Ishikawa (cell line): ENCODE measurements around the gene TBC1D8B.

Experiments
- CEBPB ChIP-seq: IDR thresholded peaks from 2 replicates; pipeline ENCODE4 v1.6.1; 2012
- CREB1 ChIP-seq: IDR thresholded peaks from 2 replicates; pipeline ENCODE4 v1.6.1; 2012; ENCODE audit warnings: low read depth
- EGR1 ChIP-seq: IDR thresholded peaks from 2 replicates; pipeline ENCODE4 v1.6.1; 2012
- EP300 ChIP-seq: IDR thresholded peaks from 2 replicates; pipeline ENCODE4 v1.6.1; 2012; ENCODE audit warnings: borderline replicate concordance
- FOXM1 ChIP-seq: IDR thresholded peaks from 2 replicates; pipeline ENCODE4 v1.6.1; 2012; ENCODE audit warnings: low read depth, borderline replicate concordance
- NFIC ChIP-seq: IDR thresholded peaks from 2 replicates; pipeline ENCODE4 v1.6.1; 2012
- RAD21 ChIP-seq: IDR thresholded peaks from 2 replicates; pipeline ENCODE4 v1.6.1; 2012; ENCODE audit warnings: low read depth
- TAF1 ChIP-seq: IDR thresholded peaks from 2 replicates; pipeline ENCODE4 v1.6.1; 2012; ENCODE audit warnings: low read depth, mild to moderate bottlenecking
- TCF12 ChIP-seq: IDR thresholded peaks from 2 replicates; pipeline ENCODE4 v1.6.1; 2012; ENCODE audit warnings: low read depth
- TEAD4 ChIP-seq: IDR thresholded peaks from 2 replicates; pipeline ENCODE4 v1.6.1; 2012
- YY1 ChIP-seq: IDR thresholded peaks from 2 replicates; pipeline ENCODE4 v1.6.1; 2012; ENCODE audit warnings: low read depth
- ZBTB7A ChIP-seq: IDR thresholded peaks from 2 replicates; pipeline ENCODE4 v1.6.1; 2012; ENCODE audit warnings: low read depth
- TF ChIP-seq, protein P1 (sequence below): IDR thresholded peaks from 2 replicates; pipeline ENCODE4 v1.6.1; 2012; ENCODE audit warnings: low read depth, mild to moderate bottlenecking
- TF ChIP-seq, protein P2 (sequence below): IDR thresholded peaks from 2 replicates; pipeline ENCODE4 v1.6.1; 2012
- TF ChIP-seq, protein P3 (sequence below): IDR thresholded peaks from 2 replicates; pipeline ENCODE4 v1.6.1; 2012

Gene TBC1D8B

DNA sequence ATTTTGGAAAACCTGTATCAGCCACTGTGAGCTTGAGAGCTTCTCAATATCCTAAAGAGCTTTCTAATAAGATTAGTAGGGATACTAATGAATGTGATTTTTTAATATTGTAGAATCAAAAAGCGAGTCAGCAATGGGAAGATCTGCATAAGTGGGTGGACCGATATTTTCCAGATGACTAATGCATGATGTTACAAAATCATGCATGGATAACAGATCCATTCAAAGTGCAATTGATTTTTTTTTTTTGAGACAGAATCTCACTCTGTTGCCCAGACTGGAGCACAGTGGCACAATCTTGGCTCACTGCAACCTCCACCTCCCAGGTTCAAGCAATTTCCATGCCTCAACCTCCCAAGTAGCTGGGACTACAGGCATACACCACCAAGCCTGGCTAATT is 110.4 kb downstream of the TBC1D8B start:
- TF ChIP-seq NFIC (no peak), CREB1 (no peak), EGR1 (no peak), ZBTB7A (no peak), TEAD4 (no peak), CEBPB (no peak)
- TF ChIP-seq, protein P1, sequence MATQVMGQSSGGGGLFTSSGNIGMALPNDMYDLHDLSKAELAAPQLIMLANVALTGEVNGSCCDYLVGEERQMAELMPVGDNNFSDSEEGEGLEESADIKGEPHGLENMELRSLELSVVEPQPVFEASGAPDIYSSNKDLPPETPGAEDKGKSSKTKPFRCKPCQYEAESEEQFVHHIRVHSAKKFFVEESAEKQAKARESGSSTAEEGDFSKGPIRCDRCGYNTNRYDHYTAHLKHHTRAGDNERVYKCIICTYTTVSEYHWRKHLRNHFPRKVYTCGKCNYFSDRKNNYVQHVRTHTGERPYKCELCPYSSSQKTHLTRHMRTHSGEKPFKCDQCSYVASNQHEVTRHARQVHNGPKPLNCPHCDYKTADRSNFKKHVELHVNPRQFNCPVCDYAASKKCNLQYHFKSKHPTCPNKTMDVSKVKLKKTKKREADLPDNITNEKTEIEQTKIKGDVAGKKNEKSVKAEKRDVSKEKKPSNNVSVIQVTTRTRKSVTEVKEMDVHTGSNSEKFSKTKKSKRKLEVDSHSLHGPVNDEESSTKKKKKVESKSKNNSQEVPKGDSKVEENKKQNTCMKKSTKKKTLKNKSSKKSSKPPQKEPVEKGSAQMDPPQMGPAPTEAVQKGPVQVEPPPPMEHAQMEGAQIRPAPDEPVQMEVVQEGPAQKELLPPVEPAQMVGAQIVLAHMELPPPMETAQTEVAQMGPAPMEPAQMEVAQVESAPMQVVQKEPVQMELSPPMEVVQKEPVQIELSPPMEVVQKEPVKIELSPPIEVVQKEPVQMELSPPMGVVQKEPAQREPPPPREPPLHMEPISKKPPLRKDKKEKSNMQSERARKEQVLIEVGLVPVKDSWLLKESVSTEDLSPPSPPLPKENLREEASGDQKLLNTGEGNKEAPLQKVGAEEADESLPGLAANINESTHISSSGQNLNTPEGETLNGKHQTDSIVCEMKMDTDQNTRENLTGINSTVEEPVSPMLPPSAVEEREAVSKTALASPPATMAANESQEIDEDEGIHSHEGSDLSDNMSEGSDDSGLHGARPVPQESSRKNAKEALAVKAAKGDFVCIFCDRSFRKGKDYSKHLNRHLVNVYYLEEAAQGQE, result no peak

DNA sequence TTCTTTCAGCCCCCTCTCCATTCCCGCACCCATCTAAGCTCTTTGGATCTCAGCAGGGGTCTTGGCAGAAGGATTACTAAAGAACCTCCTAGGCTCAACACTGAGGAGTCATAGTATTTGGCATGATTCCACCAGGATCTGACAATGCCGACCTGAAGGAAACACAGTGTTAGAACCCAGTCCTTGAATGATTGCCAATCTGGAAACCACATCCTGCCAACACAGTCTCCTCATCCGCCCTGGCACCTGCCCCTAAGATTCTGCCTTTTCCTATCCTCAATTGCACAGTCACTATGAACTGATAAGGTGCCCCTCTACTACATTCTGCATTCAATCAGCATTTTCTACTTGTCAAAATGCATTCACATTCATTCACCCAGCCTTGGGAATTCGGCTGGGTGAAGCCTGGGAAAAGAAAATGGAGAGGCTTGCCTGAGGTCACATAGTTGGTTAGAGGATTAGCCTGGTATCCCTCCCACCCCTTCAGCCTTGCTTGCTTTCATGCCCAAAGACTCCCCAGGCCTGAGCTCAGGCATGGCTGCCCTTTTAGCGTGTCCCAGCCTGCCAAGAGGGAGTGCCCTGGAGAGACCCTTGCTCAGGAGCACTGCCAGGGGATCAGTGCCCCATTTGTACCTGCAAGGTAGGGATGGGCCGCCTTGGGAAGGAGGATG is 115.5 kb downstream of the TBC1D8B start:
- TF ChIP-seq YY1, result no peak
- TF ChIP-seq TEAD4, result no peak
- TF ChIP-seq EP300, result peak; percentile 46; the same call in 1 of the 2 replicates
- no peak for TF ChIP-seq EGR1
- peak; percentile 86 for TF ChIP-seq NFIC
- no peak for TF ChIP-seq RAD21
- peak; percentile 42; the same call in 1 of the 2 replicates for TF ChIP-seq TCF12

DNA sequence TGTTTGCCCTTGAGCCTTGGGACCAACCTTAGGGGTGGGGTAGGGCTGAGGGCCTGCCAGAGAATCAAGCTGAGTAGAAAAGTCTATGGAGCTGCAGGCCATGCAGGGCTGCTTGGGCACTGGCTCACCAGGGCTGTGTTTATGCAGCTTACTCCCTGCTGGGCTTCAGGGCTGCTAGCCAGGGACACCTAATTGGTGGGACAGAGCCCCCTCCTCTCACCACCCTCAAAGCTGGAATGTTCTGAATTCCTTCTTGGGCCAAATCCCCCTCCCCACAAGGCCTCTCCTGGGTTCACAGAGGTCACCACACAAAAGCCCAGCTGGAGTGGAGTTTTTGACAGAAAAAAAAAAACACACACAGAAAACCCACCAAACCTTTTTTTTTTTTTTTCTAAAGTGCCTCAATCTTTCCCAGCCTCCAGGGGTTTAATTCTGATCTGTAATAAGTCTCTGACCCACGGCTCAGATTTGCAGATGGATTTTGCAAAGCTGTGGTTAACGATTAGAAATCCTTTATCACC is 117.5 kb downstream of the TBC1D8B start, which contains the start of gene CLDN2:
Gene CLDN2 (plus strand): TSS at position 471 of the 521 bp plus-strand sequence. CDS start 7,827 bp downstream, outside the sequence.
- TF ChIP-seq FOXM1 (no peak), CREB1 (no peak), NFIC (no peak), EGR1 (no peak), EP300 (no peak), YY1 (no peak), TEAD4 (no peak), ZBTB7A (no peak), CEBPB (no peak), TAF1 (no peak), TCF12 (no peak), RAD21 (no peak)
- TF ChIP-seq, protein P2, sequence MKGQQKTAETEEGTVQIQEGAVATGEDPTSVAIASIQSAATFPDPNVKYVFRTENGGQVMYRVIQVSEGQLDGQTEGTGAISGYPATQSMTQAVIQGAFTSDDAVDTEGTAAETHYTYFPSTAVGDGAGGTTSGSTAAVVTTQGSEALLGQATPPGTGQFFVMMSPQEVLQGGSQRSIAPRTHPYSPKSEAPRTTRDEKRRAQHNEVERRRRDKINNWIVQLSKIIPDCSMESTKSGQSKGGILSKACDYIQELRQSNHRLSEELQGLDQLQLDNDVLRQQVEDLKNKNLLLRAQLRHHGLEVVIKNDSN, result no peak
- TF ChIP-seq, protein P1, result no peak
- TF ChIP-seq, protein P3, sequence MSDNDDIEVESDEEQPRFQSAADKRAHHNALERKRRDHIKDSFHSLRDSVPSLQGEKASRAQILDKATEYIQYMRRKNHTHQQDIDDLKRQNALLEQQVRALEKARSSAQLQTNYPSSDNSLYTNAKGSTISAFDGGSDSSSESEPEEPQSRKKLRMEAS, result no peak

DNA sequence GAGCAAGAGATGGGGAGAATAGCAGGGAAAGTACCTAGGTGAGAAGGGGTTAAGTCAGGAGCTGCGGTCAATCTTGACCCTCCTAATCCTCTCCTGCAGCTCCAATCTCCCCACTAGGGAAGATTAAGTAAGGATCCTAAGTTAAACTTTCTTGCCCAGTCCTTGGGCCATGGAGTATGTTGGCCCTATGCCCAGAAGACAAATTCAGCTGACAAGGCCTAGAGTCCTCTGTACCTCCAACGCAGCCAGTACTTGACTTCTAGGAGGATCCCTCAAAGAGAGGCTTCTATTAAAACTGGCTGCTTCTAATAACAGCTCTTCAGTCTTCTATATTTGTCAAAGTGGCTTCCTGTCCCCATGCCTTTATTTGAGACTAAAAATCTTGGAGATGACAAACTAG is 119.2 kb downstream of the TBC1D8B start:
- no peak for TF ChIP-seq ZBTB7A
- no peak for TF ChIP-seq RAD21
